Endothelial cell of umbilical vein (primary cell): Measurements from ENCODE around the gene AIDA.

Source experiments
- EZH2 ChIP-seq: IDR thresholded peaks from 2 replicates; pipeline ENCODE4 v1.6.1; 2012; ENCODE audit warnings: borderline replicate concordance, low read depth, mild to moderate bottlenecking, moderate library complexity, low read length, inconsistent platforms; ENCODE audit not compliant: severe bottlenecking
- FOS ChIP-seq: IDR thresholded peaks from 2 replicates; pipeline ENCODE4 v1.6.1; 2011; ENCODE audit warnings: mild to moderate bottlenecking, low read length, moderate library complexity, borderline replicate concordance; ENCODE audit not compliant: insufficient read depth
- MAX ChIP-seq: IDR thresholded peaks from 2 replicates; pipeline ENCODE4 v1.6.1; 2011; ENCODE audit not compliant: insufficient read depth, insufficient read length
- MYC ChIP-seq: IDR thresholded peaks from one replicate; pipeline ENCODE4 v1.6.1; 2011; ENCODE audit warnings: mild to moderate bottlenecking, low read depth, low read length
- POLR2A ChIP-seq: IDR thresholded peaks from 2 replicates; pipeline ENCODE4 v1.6.1; 2012; ENCODE audit warnings: low read depth, mild to moderate bottlenecking, control low read depth, low read length
- POLR2AphosphoS5 ChIP-seq: IDR thresholded peaks from 2 replicates; pipeline ENCODE4 v1.6.1; 2012; ENCODE audit warnings: low read depth, mild to moderate bottlenecking, control low read depth, low read length, moderate library complexity; ENCODE audit not compliant: insufficient read depth
- TF ChIP-seq, protein P1 (sequence below), 2 donors: IDR thresholded peaks; 1 replicate in 1 of 2; 2 replicates in 1 of 2; pipeline ENCODE4 v1.5.1; 2011; ENCODE audit warnings: low read length in 2 of 2, mild to moderate bottlenecking in 2 of 2, moderate library complexity in 2 of 2, control low read depth in 1 of 2, inconsistent platforms in 1 of 2, low read depth in 1 of 2; ENCODE audit not compliant: insufficient read depth in 1 of 2; ENCODE audit errors: extremely low read depth in 1 of 2

DNA sequence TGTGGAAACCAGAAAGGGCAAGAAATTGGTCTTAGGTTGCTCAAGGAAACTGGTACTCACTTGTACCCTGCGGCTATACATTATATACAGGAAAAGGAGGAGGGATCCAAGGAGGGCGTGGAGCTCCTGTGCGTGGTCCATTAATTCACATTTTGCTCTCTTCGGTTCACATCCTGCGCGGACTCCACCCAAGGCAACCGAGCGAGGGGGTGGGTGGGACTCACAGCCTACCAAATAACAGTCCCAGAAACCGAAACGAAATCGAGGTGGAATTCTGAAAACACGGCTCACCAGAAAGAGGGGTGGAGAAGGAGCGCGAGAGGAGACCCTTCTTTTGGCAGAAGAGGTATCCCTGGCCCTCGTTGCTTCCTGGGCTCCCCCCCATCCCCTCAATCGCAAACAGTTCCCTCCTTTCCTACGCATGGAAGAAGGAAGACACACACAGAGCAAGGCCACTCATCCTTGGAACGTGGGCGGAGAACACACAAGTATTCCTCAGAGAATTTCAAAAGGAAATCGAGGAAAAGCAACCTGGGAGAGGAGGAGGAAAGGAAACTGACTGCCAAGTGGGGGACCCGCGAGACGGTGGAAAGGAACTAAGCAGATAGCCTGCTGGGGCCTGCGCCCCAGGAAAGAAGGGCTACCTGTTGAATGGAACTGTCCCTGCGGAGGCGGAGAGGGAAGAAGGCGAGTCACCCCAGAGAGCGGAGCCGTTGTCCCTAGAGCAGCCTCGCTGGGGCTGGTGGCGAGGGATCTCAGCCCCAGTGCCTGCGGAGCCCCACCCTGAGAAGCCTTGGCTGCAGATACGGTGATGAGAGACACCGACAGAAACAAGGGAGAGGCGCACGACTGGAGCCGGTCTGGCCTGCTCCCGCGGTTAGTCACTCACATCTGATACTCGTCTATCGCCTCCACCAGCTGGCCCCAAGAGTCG, 705 bp downstream of the AIDA start:
- TF ChIP-seq POLR2A = no peak
- no peak for TF ChIP-seq POLR2AphosphoS5
- TF ChIP-seq FOS = no peak
- TF ChIP-seq, protein P1, sequence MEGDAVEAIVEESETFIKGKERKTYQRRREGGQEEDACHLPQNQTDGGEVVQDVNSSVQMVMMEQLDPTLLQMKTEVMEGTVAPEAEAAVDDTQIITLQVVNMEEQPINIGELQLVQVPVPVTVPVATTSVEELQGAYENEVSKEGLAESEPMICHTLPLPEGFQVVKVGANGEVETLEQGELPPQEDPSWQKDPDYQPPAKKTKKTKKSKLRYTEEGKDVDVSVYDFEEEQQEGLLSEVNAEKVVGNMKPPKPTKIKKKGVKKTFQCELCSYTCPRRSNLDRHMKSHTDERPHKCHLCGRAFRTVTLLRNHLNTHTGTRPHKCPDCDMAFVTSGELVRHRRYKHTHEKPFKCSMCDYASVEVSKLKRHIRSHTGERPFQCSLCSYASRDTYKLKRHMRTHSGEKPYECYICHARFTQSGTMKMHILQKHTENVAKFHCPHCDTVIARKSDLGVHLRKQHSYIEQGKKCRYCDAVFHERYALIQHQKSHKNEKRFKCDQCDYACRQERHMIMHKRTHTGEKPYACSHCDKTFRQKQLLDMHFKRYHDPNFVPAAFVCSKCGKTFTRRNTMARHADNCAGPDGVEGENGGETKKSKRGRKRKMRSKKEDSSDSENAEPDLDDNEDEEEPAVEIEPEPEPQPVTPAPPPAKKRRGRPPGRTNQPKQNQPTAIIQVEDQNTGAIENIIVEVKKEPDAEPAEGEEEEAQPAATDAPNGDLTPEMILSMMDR (IDR thresholded peaks at IDR 0.05; ENCODE audit: extremely low read depth in 1 of 2, insufficient read depth in 1 of 2, low read depth in 1 of 2, low read length in 2 of 2) = no peak
- no peak for TF ChIP-seq EZH2
- TF ChIP-seq MYC = no peak
- TF ChIP-seq MAX = no peak
